Smooth muscle cell (in vitro differentiated cells): ENCODE measurements around the gene GULP1. TPM values are rescaled to one million over a fixed set of nuclear protein-coding genes. Genes with fewer than 3 reads are reported as not detected.
A peak's percentile ranks its signal among the peaks of the same experiment; 100 is the strongest.

ENCODE experiments used
- DNase-seq: peaks from one replicate; lab custom pipeline; 2025; ENCODE audit not compliant: unreplicated experiment; lab: John Stamatoyannopoulos, UW
- H2AFZ ChIP-seq: fragments of 200-600 bp; sonication (generic); 2 replicates; pipeline ENCODE4 v1.6.0; 2016; ENCODE audit warnings: antibody characterized with exemption, low read depth, mild to moderate bottlenecking
- H3F3A ChIP-seq: fragments of 200-600 bp; sonication (generic); 2 replicates; pipeline ENCODE4 v1.6.0; 2017; ENCODE audit warnings: antibody characterized with exemption, low read depth
- H3K27ac ChIP-seq: fragments of 200-600 bp; sonication (generic); 2 replicates; pipeline ENCODE4 v1.5.1; 2016; ENCODE audit warnings: low read depth, mild to moderate bottlenecking
- H3K27me3 ChIP-seq: fragments of 200-600 bp; sonication (generic); 2 replicates; pipeline ENCODE4 v1.6.1; 2016; ENCODE audit warnings: low read depth, mild to moderate bottlenecking
- H3K36me3 ChIP-seq: fragments of 200-600 bp; sonication (generic); 2 replicates; pipeline ENCODE4 v1.5.1; 2016; ENCODE audit warnings: low read depth
- H3K4me1 ChIP-seq: fragments of 200-600 bp; sonication (generic); 2 replicates; pipeline ENCODE4 v1.5.1; 2016; ENCODE audit warnings: low read depth
- H3K4me2 ChIP-seq: fragments of 200-600 bp; sonication (generic); 2 replicates; pipeline ENCODE4 v1.6.0; 2016; ENCODE audit warnings: mild to moderate bottlenecking
- H3K4me3 ChIP-seq: fragments of 200-600 bp; sonication (generic); 2 replicates; pipeline ENCODE4 v1.5.1; 2016; ENCODE audit warnings: mild to moderate bottlenecking
- H3K79me2 ChIP-seq: fragments of 200-600 bp; sonication (generic); 2 replicates; pipeline ENCODE4 v1.6.0; 2016; ENCODE audit warnings: low read depth, mild to moderate bottlenecking
- H3K9ac ChIP-seq: fragments of 200-600 bp; sonication (generic); 2 replicates; pipeline ENCODE4 v1.6.0; 2016; ENCODE audit warnings: low read depth
- H3K9me3 ChIP-seq: fragments of 200-600 bp; sonication (generic); replicated peaks from 2 replicates; pipeline ENCODE4 v1.5.1; 2016; ENCODE audit warnings: low read depth
- H4K20me1 ChIP-seq: fragments of 200-600 bp; sonication (generic); 2 replicates; pipeline ENCODE4 v1.6.0; 2016; ENCODE audit warnings: low read depth
- WGBS: methylation state at CpG from one replicate; pipeline ENCODE4 v1.1.7; 2016; ENCODE audit warnings: low lambda C conversion rate; 5-methylcytosine and 5-hydroxymethylcytosine counted together
- microRNA counts: library from miRNA; unstranded; fragments of <30 nt; microRNA quantifications from one replicate; lab custom pipeline; 2016
- microRNA-seq: library from miRNA; unstranded; fragments of <30 nt; microRNA quantifications from one replicate; pipeline ENCODE4, GENCODE V29; 2016; ENCODE audit warnings: borderline number of aligned reads
- polyA plus RNA-seq: library from polyadenylated mRNA; unstranded; fragments of >200 nt; fragmentation: Nextera tagmentation; extraction: Ambion mirVana; gene quantifications from 2 replicates; pipeline ENCODE4 v1.2.1, GENCODE V29; 2016
- small RNA-seq: library from RNA; depleted of rRNA; stranded (forward); fragments of <200 nt; gene quantifications from one replicate; pipeline ENCODE3, GENCODE V24; 2014
- total RNA-seq: library from RNA; depleted of rRNA; stranded (reverse); fragments of >200 nt; gene quantifications from 2 replicates; pipeline ENCODE4 v1.2.3, GENCODE V29; 2014
- TF ChIP-seq, protein P1 (sequence below): fragments of 200-600 bp; sonication (generic); IDR thresholded peaks from 2 replicates; pipeline ENCODE4 v1.5.1; 2017; ENCODE audit warnings: borderline replicate concordance, mild to moderate bottlenecking, antibody characterized with exemption; ENCODE audit not compliant: insufficient read depth, poor library complexity, severe bottlenecking

The GULP1 gene
- total and polyA plus RNA-seq, 2 experiments from 2014 or later, result 40.2 to 115 TPM

DNA sequence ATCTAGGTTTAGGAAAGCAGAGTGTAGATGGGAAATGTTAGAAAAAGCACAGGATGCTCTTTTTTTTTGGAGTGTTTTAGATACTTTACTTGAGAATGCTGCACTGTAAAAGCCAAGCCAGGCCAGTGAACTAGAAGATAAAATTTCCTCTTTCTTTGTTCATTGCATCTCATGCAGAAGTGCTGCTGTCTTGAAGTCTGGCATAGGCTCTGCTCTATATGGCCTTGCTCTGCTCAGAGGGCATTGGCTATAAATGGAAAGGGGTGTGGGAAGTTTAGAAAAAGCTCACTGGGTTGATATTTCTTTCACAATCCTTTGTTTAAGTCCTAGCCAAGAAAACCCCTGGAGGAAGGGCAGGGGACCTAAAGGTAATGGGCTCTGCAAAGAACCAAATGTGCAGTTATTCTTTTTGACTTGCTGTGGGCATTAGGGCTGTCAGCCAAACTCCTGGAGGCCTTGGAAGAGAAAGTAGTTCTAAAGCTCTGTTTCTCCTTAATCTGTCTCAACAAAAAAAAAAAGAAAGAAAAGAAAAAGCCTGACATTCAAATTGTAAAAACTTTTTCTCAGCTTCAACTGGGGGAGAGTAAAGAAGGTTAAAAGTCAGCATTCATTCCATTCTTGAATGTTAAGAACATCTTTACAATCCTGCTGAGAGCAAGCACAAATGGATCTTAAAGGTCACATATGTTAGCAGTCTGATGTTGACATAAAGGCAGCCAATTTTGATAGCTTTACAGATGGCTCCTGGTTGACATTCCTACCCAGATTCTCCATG is 338.3 kb downstream of the GULP1 start:
- H4K20me1 ChIP-seq, result no peaks in the 10 kb centered on the region
- H3K4me3 ChIP-seq, result no peak overlapping the region
- H3K27me3 ChIP-seq, result no peaks in the 10 kb centered on the region
- TF ChIP-seq, protein P1, sequence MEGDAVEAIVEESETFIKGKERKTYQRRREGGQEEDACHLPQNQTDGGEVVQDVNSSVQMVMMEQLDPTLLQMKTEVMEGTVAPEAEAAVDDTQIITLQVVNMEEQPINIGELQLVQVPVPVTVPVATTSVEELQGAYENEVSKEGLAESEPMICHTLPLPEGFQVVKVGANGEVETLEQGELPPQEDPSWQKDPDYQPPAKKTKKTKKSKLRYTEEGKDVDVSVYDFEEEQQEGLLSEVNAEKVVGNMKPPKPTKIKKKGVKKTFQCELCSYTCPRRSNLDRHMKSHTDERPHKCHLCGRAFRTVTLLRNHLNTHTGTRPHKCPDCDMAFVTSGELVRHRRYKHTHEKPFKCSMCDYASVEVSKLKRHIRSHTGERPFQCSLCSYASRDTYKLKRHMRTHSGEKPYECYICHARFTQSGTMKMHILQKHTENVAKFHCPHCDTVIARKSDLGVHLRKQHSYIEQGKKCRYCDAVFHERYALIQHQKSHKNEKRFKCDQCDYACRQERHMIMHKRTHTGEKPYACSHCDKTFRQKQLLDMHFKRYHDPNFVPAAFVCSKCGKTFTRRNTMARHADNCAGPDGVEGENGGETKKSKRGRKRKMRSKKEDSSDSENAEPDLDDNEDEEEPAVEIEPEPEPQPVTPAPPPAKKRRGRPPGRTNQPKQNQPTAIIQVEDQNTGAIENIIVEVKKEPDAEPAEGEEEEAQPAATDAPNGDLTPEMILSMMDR, result no peak
- no peak for DNase-seq
- no peaks in the 10 kb centered on the region for H3K36me3 ChIP-seq
- H2AFZ ChIP-seq, result peak overlapping the region; percentile 67
- peaks cover 30% of the 10 kb centered on the region for H3F3A ChIP-seq
- peaks cover 4% of the 10 kb centered on the region for H3K79me2 ChIP-seq
- H3K27ac ChIP-seq, result peak overlapping the region; percentile 65
- H3K4me2 ChIP-seq, result peak overlapping the region; percentile 38
- H3K4me1 ChIP-seq, result peaks cover 20% of the 10 kb centered on the region
- H3K9ac ChIP-seq, result no peak overlapping the region
- no peaks in the 10 kb centered on the region for H3K9me3 ChIP-seq

DNA sequence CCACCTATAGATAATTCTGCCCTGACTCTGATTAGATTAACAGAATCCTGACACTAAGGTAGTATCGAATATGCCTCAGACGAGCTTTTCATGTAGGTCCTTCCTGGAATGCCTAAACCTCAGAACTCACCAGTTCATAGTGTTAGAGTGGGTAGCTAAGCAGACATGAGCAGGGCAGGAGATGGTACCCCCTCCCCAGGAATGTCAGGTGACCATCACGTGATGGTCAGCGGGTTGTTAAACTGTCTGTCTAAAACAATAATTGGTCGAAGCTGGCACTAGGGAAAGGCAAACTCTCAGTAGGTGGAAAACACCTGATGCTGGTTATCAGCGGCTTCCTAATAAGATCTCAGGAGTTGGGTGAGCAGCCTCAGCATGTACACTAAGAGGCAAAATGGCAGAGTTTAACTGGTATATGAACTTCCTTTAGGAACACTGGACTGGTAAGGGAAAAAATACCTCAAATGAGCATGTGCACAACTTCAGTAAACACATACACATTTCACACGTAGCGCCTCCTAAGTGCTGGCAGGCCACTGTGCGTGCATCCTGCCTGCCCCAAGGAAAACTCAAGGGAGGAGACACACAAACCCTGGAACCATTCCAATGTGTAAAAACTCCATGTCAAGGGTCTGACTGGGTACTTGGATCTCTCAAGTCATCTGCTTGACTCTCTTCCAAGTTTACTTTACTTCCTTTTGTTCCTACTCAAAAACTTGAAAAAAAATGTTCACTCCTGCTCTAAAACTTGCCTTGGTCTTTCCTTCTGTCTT is 339.5 kb downstream of the GULP1 start:
- no peaks in the 10 kb centered on the region for H3K36me3 ChIP-seq
- no peak overlapping the region for H3K9ac ChIP-seq
- H3K27ac ChIP-seq, result peak overlapping the region; percentile 65
- peaks cover 35% of the 10 kb centered on the region for H3F3A ChIP-seq
- no peaks in the 10 kb centered on the region for H3K27me3 ChIP-seq
- no peaks in the 10 kb centered on the region for H4K20me1 ChIP-seq
- no peaks in the 10 kb centered on the region for H3K9me3 ChIP-seq
- TF ChIP-seq, protein P1, result no peak
- WGBS, result 93% methylated on average over 9 of the region's 9 CpGs
- H3K79me2 ChIP-seq, result peaks cover 3% of the 10 kb centered on the region
- DNase-seq, result no peak
- H2AFZ ChIP-seq, result no peak overlapping the region
- H3K4me2 ChIP-seq, result no peak overlapping the region
- no peak overlapping the region for H3K4me3 ChIP-seq
- H3K4me1 ChIP-seq, result peaks cover 20% of the 10 kb centered on the region

DNA sequence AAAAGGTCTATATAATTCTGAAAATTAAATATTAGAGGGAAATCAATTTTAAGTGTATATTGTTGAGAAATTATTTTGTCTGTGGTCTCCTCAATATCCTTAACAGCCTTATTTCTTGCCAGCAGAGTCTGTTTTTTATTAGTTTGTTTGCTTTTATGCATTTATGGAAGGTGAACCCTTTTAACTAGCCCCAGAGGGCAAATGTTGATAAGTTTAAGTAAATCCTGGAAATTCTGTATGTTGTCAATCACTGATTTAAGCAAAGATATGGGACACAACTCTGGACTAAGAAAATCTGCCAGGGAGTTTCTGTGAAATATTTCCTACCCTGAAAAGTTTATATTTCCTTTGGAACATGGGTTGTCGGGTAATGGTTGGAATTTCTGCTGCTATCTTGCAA is 343.0 kb downstream of the GULP1 start:
- Histone ChIP-seq H3K4me3 (no peak overlapping the region), H3K27ac (no peak overlapping the region), H2AFZ (peak overlapping the region; percentile 9), H3K9me3 (no peaks in the 10 kb centered on the region), H3K4me2 (no peak overlapping the region), H3K79me2 (no peaks in the 10 kb centered on the region), H4K20me1 (no peaks in the 10 kb centered on the region), H3K27me3 (no peaks in the 10 kb centered on the region), H3K36me3 (no peaks in the 10 kb centered on the region), H3K4me1 (peaks cover 9% of the 10 kb centered on the region), H3K9ac (no peak overlapping the region), H3F3A (peaks cover 19% of the 10 kb centered on the region)
- no peak for DNase-seq
- TF ChIP-seq, protein P1, result no peak
- 35% methylated on average over 1 of the region's 1 CpG for WGBS

MicroRNAs encoded within 50 kb of the gene (microRNA counts, 767-probe panel; counts per million panel counts)
- microRNA hsa-miR-561-3p (lab: Ali Mortazavi, UCI), result 183 counts per million

Small RNAs within 50 kb of the gene (microRNA-seq; reads per million reads assigned to microRNA genes)
- gene MIR561, result not detected

Small RNAs within 50 kb of the gene (small RNA-seq; reads per million reads assigned to genes)
- 1.7 reads per million, percentile 41 among the genes with 10 or more reads in this experiment for gene MIR561
- not detected for gene RNA5SP114
